K562 (cell line): Measurements from ENCODE around the gene SNRPA. TPM values are rescaled to one million over a fixed set of nuclear protein-coding genes. Genes with fewer than 3 reads are reported as not detected.

Source experiments
- BRF1 ChIP-seq: IDR thresholded peaks from 3 replicates; pipeline ENCODE4 v1.6.1; 2011; ENCODE audit warnings: borderline replicate concordance, mild to moderate bottlenecking; ENCODE audit not compliant: insufficient read length; ENCODE audit errors: extremely low read depth
- CEBPB ChIP-seq: fragments of 450-650 bp; IDR thresholded peaks from 2 replicates; pipeline ENCODE4 v1.6.1; 2016; ENCODE audit warnings: missing genetic modification characterization, missing compliant biosample characterization
- CHD1 ChIP-seq: fragments of 200-600 bp; sonication (generic); IDR thresholded peaks from one replicate; pipeline ENCODE4 v1.6.1; 2012; ENCODE audit warnings: mild to moderate bottlenecking, moderate library complexity, low read length, inconsistent platforms
- EGR1 ChIP-seq: fragments of 450-650 bp; conservative IDR thresholded peaks from 2 replicates; pipeline ENCODE4 v1.6.1; 2017; ENCODE audit warnings: mild to moderate bottlenecking
- ESRRB ChIP-seq: fragments of 250-450 bp; sonication (Bioruptor Pico); IDR thresholded peaks from 2 replicates; pipeline ENCODE4 v1.5.0; 2020; ENCODE audit warnings: mild to moderate bottlenecking, moderate library complexity, borderline replicate concordance
- FOXK2 ChIP-seq, 2 experiments: fragments of 450-650 bp; IDR thresholded peaks in 1 of 2; conservative IDR thresholded peaks in 1 of 2; 2 replicates each; pipeline ENCODE4 v1.6.1; 2016; ENCODE audit warnings: low read depth in 2 of 2, mild to moderate bottlenecking in 1 of 2
- HDAC6 ChIP-seq: IDR thresholded peaks from 2 replicates; pipeline ENCODE4 v1.6.1; 2012; ENCODE audit warnings: low read depth, mild to moderate bottlenecking, control low read depth, inconsistent platforms, low read length, moderate library complexity
- ILK ChIP-seq: fragments of 450-650 bp; IDR thresholded peaks from 2 replicates; pipeline ENCODE4 v1.6.1; 2016; ENCODE audit warnings: missing genetic modification characterization, low read depth, mild to moderate bottlenecking, missing compliant biosample characterization, moderate library complexity, borderline replicate concordance
- LCOR ChIP-seq: sonication (generic); formaldehyde crosslinking; IDR thresholded peaks from 2 replicates; pipeline ENCODE4 v1.8.0; 2022; ENCODE audit warnings: mild to moderate bottlenecking, missing genetic modification reagents
- MAFF ChIP-seq: IDR thresholded peaks from 2 replicates; pipeline ENCODE4 v1.6.1; 2012; ENCODE audit warnings: low read length, improper control_type of control experiment
- NBN ChIP-seq: fragments of 450-650 bp; IDR thresholded peaks from 2 replicates; pipeline ENCODE4 v1.6.1; 2016; ENCODE audit warnings: low read depth, mild to moderate bottlenecking
- NCOA2 ChIP-seq, 2 experiments: fragments of 450-650 bp; IDR thresholded peaks; 2 replicates each; pipeline ENCODE4 v1.6.1; 2018; ENCODE audit warnings: mild to moderate bottlenecking in 2 of 2, moderate library complexity in 1 of 2; ENCODE audit not compliant: partially characterized antibody in 2 of 2
- POLR2AphosphoS2 ChIP-seq: IDR thresholded peaks from 2 replicates; pipeline ENCODE4 v1.6.1; 2012; ENCODE audit warnings: low read length, improper control_type of control experiment
- RBM25 ChIP-seq: fragments of 200-400 bp; formaldehyde crosslinking; IDR thresholded peaks from 2 replicates; pipeline ENCODE4 v1.6.1; 2018; ENCODE audit warnings: low read length, low read depth, moderate library complexity; ENCODE audit not compliant: severe bottlenecking
- SMARCA5 ChIP-seq: fragments of 450-650 bp; IDR thresholded peaks from 2 replicates; pipeline ENCODE4 v1.6.1; 2016
- SMARCE1 ChIP-seq: fragments of 450-650 bp; IDR thresholded peaks from 2 replicates; pipeline ENCODE4 v1.7.1; 2016; ENCODE audit warnings: mild to moderate bottlenecking
- ZNF12 ChIP-seq: sonication (generic); formaldehyde crosslinking; IDR thresholded peaks from 2 replicates; pipeline ENCODE4 v1.4.0; 2020; ENCODE audit warnings: mild to moderate bottlenecking, missing genetic modification reagents
- ZNF23 ChIP-seq: fragments of 250-450 bp; sonication (Bioruptor Pico); IDR thresholded peaks from 2 replicates; pipeline ENCODE4 v1.4.0; 2020; ENCODE audit warnings: mild to moderate bottlenecking
- ZNF668 ChIP-seq: fragments of 250-450 bp; sonication (Bioruptor Pico); IDR thresholded peaks from 2 replicates; pipeline ENCODE4 v1.8.0; 2022; ENCODE audit warnings: mild to moderate bottlenecking, inconsistent platforms
- ZNF766 ChIP-seq: fragments of 200-800 bp; sonication (Bioruptor generic); conservative IDR thresholded peaks from 2 replicates; pipeline ENCODE4 v1.6.1; 2016; ENCODE audit warnings: missing genetic modification characterization, missing compliant biosample characterization
- polyA plus RNA-seq, 8 experiments: library from polyadenylated mRNA; depleted of rRNA in 4 of 8; stranded (reverse) in 5 of 8; unstranded in 3 of 8; fragments of >200 nt; fragmentation: Nextera tagmentation in 2 of 8; fragmentation: Illumina TruSeq in 1 of 8; extraction: Ambion mirVana in 2 of 8; extraction: Trizol in 1 of 8; gene quantifications; 2 replicates each; pipeline versions ENCODE4 v1.2.1 to v1.2.3, GENCODE V29; 2011 to 2014; ENCODE audit warnings: inconsistent platforms in 1 of 8, missing spikeins in 1 of 8
- total RNA-seq, 7 experiments: library from RNA; depleted of rRNA in 6 of 7; stranded (reverse); fragments of >200 nt in 6 of 7; fragmentation: Illumina TruSeq in 2 of 7; extraction: Trizol in 2 of 7; gene quantifications; 2 replicates each; pipeline versions ENCODE4 v1.2.1 to v1.2.3, GENCODE V29; 2011 to 2021; ENCODE audit warnings: low replicate concordance in 1 of 7
- TF ChIP-seq, protein P1 (sequence below): sonication (generic); formaldehyde crosslinking; IDR thresholded peaks from 2 replicates; pipeline ENCODE4 v1.8.0; 2022; ENCODE audit warnings: mild to moderate bottlenecking, missing genetic modification reagents
- TF ChIP-seq, protein P2 (sequence below), 2 experiments: fragments of 450-650 bp in 1 of 2; IDR thresholded peaks; 2 replicates each; pipeline ENCODE4 v1.6.1; 2011 to 2017; ENCODE audit warnings: low read depth in 2 of 2, antibody characterized with exemption in 1 of 2, borderline replicate concordance in 1 of 2, low read length in 1 of 2, mild to moderate bottlenecking in 1 of 2, mixed read lengths in 1 of 2; ENCODE audit not compliant: control insufficient read depth in 1 of 2

SNRPA gene
- total and polyA plus RNA-seq, 9 of the 15 experiments (the other 6 are each of a cell fraction or from before 2014, with no cell fraction given) = 16.3 to 311 (median 193) TPM

DNA sequence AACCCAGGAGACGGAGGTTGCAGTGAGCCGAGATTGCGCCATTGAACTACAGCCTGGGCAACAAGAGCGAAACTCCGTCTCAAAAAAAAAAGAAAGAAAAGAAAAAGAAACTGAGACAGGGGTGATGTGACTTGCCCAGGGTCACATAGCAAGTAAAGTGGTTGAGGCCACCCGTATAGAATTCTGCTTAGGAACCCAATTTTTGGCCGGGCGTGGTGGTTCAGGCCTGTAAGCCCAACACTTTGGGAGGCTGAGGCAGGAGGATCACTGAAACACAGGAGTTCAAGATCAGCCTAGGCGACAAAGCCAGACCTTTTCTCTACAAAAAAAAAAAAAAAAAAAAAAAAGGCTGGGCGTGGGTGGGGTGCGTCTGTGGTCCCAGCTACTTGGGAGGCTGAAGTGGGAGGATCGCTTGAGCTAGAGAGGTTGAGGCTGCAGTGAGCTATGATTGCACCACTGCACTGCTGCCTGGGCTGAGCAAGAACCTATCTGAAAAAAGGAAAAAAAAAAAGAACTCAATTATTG is 1.3 kb downstream of the SNRPA start (continued):
- TF ChIP-seq, protein P1, sequence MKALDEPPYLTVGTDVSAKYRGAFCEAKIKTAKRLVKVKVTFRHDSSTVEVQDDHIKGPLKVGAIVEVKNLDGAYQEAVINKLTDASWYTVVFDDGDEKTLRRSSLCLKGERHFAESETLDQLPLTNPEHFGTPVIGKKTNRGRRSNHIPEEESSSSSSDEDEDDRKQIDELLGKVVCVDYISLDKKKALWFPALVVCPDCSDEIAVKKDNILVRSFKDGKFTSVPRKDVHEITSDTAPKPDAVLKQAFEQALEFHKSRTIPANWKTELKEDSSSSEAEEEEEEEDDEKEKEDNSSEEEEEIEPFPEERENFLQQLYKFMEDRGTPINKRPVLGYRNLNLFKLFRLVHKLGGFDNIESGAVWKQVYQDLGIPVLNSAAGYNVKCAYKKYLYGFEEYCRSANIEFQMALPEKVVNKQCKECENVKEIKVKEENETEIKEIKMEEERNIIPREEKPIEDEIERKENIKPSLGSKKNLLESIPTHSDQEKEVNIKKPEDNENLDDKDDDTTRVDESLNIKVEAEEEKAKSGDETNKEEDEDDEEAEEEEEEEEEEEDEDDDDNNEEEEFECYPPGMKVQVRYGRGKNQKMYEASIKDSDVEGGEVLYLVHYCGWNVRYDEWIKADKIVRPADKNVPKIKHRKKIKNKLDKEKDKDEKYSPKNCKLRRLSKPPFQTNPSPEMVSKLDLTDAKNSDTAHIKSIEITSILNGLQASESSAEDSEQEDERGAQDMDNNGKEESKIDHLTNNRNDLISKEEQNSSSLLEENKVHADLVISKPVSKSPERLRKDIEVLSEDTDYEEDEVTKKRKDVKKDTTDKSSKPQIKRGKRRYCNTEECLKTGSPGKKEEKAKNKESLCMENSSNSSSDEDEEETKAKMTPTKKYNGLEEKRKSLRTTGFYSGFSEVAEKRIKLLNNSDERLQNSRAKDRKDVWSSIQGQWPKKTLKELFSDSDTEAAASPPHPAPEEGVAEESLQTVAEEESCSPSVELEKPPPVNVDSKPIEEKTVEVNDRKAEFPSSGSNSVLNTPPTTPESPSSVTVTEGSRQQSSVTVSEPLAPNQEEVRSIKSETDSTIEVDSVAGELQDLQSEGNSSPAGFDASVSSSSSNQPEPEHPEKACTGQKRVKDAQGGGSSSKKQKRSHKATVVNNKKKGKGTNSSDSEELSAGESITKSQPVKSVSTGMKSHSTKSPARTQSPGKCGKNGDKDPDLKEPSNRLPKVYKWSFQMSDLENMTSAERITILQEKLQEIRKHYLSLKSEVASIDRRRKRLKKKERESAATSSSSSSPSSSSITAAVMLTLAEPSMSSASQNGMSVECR (CRISPR knock-in tag) = no peak
- TF ChIP-seq EGR1 (peak; percentile 84), SMARCA5 (0 out of 2 replicates have a peak, but pooled peaks have one; percentile 49), LCOR (no peak), NBN (no peak), CHD1 (peak; percentile 43), ZNF12 (CRISPR knock-in tag) (no peak), MAFF (no peak), FOXK2 (conservative IDR thresholded peaks at IDR 0.05 in 1 of 2, IDR thresholded peaks at IDR 0.05 in 1 of 2; ENCODE audit: low read depth in 2 of 2) (no peak), ILK (tag) (no peak), NCOA2 (IDR thresholded peaks at IDR 0.05; ENCODE audit: partially characterized antibody in 2 of 2) (no peak), BRF1 (no peak), CEBPB (tag) (peak; percentile 35; the same call in 1 of the 2 replicates), POLR2AphosphoS2 (no peak), SMARCE1 (no peak), ZNF766 (CRISPR knock-in tag) (0 out of 2 replicates have a peak, but pooled peaks have one; percentile 43), ESRRB (CRISPR knock-in tag) (no peak), ZNF668 (no peak), HDAC6 (no peak), RBM25 (peak; percentile 25), ZNF23 (CRISPR knock-in tag) (no peak)
- TF ChIP-seq, protein P2, sequence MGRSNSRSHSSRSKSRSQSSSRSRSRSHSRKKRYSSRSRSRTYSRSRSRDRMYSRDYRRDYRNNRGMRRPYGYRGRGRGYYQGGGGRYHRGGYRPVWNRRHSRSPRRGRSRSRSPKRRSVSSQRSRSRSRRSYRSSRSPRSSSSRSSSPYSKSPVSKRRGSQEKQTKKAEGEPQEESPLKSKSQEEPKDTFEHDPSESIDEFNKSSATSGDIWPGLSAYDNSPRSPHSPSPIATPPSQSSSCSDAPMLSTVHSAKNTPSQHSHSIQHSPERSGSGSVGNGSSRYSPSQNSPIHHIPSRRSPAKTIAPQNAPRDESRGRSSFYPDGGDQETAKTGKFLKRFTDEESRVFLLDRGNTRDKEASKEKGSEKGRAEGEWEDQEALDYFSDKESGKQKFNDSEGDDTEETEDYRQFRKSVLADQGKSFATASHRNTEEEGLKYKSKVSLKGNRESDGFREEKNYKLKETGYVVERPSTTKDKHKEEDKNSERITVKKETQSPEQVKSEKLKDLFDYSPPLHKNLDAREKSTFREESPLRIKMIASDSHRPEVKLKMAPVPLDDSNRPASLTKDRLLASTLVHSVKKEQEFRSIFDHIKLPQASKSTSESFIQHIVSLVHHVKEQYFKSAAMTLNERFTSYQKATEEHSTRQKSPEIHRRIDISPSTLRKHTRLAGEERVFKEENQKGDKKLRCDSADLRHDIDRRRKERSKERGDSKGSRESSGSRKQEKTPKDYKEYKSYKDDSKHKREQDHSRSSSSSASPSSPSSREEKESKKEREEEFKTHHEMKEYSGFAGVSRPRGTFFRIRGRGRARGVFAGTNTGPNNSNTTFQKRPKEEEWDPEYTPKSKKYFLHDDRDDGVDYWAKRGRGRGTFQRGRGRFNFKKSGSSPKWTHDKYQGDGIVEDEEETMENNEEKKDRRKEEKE (IDR thresholded peaks at IDR 0.05; ENCODE audit: borderline replicate concordance in 1 of 2, control insufficient read depth in 1 of 2, low read depth in 2 of 2, low read length in 1 of 2) = 0 out of 4 replicates have a peak, but pooled peaks of 1 of the 2 experiments have one; percentile 42
